Cortex of kidney (tissue), 1 donor: ENCODE data around the gene MARCKSL1.
"Not testable (repeated sequence)": the region's sequence is repeated elsewhere in the genome, so short reads cannot be mapped to it uniquely, and the experiment has no call there.

Experiments
- DNase-seq: peaks from one replicate; lab custom pipeline; 2025; lab: John Stamatoyannopoulos, UW

Gene MARCKSL1, protein sequence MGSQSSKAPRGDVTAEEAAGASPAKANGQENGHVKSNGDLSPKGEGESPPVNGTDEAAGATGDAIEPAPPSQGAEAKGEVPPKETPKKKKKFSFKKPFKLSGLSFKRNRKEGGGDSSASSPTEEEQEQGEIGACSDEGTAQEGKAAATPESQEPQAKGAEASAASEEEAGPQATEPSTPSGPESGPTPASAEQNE

DNA sequence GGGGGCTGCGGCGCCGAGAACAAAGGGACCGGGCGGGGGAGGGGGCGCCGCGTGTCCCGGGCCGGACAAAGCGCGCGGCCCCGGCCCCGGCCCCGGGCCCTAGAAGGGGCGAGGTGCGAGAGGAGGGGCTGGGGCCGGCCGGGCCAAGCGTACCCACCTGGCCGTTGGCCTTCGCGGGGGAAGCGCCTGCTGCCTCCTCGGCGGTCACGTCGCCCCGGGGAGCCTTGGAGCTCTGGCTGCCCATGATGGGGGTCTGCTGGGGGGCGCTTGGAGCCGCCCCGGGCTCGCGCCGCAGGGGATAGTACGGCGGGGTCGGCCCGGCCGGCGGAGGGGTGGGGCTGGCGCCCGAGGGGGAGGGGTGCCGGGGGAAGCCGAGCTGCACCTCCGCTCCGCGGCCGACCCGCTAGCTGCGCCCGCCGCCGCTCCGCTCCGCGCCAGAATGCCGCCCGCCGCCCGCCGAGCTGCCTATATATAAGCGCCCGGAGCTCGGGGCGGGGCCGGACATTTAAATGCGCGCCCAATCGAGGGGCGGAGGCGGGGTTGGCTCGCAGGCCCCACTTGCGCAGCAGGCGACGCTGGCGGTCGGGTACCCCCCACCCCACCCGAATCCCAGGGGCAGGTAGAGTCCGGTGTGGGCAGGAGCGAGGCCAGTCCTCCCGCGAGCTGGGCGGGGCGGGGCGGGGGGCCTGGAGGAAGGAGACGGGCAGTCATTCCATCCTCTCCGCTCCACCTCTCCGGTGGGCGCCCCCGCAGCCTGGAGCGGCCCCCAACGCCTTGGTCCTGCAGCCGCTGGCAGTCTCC is at the start of gene MARCKSL1:
TSS of gene MARCKSL1 (minus strand) at position 444 of the 801 bp plus-strand sequence. CDS start at position 244, 200 bp downstream.
- no peak for DNase-seq

DNA sequence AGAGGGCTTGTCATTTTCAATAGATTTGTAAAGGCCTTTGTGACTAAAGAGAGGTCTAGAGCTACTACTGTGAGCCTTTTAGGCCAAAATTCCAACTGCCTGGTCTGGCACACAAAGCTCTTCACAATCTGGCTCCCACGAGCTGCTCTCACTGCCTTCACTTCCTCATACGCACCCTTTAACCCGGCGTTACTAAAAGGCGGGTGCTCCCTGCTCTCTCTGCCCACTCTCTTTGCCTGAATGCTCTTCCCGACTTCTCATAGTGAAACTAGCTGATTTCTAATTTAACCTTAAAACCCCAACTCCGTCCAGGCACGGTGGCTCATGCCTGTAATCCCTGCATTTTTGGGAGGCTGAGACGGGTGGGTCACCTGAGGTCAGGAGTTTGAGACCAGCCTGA is 44.0 kb upstream of the MARCKSL1 start:
- DNase-seq, result no peak

DNA sequence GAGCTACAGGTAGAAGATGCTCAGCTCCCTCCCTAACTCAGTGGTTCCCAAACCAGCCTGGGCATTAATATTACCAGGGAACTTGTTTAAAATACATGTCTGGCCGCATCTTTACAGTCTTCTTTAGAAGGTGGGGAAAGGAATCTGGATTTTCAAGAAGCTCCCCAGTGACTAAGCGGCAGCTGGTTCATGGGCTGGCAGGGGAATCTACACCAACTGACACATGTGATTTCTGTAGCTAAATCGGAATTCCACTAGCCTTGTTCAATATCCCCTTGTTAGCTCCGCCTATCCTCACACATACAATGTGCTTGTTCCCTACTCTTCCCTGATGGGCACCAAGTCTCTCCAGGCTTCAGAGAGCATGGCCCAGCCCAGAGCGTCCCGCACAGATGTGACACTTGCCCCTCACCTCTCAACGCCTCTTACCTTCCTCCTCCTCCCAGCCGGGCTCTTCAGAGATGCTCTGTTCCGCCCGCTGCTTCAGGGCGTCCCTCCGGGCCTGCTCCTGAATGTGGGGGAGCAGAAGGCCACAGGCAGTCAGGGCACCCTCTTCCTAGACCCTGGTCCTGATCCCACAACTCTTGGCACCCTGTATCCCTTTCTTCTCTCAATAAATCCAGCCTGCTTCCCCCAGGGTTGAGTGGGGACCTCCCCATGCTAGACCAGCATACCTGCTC is 41.6 kb upstream of the MARCKSL1 start:
- DNase-seq, result no peak

DNA sequence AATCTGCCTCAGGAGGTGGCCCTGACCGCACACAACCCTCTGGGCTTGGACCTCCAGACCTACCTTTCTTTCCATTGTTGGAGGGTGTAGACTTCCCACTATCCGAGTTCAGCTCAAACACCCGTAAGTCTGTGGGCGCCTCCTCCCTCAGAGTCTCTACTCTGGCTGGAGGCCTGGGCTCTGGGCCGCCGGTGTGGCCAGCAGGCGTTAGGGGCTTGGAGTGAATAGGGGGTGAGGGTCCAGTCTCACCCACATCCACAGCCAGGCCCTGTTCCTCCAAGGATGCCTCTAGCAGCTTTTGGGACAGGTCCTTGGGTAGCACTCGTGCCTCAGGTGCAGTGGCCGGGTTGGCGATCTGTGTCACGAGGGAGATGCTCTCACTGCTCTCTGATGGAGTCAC is 40.2 kb upstream of the MARCKSL1 start:
- no peak for DNase-seq

DNA sequence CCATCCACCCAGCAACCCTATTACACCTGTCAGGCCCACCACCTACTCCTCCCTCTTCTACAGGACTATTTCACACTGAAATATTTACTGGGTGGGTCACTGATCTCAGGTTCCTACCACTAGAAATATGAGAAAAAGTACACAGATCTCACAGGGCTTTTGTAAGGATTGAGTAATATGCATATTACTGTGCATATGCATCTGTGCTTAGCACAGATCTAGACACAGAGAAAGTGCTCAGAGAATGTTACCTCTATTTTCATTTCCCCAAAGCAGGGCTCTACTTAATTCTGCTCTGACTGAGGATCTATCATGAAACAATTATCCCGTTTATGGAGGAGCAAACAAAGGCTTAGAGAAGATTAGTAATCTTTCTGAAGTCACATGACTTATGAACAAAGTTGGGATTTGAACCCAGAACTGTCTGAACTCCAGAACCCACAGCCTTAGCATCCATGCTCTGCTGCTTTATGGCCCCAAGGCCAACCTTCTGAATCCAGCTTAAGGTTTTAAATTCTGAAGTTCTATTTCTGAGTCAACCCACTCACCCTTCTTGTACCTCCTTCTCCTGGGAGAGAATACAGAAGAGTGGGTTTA is 38.1 kb upstream of the MARCKSL1 start:
- DNase-seq, result no peak

DNA sequence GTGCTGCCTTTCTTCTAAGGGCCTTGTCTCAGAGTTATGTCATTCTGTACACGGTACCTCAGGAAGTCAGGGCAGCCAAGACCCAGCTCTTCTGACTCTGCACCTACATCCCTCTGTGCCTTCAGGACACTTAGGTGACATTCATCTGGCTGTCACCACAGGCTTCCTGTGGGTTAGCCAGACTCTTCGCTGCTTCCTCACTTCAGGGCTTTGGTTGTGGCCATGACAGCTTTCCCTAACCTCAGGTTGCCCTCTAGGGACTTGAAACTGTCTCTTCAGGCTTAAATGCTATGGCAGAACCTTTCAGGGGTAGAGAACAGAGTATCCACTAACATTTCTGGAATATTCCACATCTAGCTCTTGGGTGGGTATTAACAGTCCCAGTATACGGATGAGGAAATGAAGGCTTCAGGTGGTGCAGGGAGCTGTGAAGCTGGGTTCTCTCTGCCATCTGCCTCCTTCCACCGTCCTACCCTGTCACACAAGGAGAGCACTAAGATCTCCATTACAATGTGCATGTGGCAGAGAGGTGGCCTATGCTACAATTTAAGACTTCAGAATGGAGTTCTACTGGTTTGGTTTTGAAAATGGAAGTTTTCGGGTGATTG is 36.2 kb upstream of the MARCKSL1 start:
- DNase-seq, result no peak

DNA sequence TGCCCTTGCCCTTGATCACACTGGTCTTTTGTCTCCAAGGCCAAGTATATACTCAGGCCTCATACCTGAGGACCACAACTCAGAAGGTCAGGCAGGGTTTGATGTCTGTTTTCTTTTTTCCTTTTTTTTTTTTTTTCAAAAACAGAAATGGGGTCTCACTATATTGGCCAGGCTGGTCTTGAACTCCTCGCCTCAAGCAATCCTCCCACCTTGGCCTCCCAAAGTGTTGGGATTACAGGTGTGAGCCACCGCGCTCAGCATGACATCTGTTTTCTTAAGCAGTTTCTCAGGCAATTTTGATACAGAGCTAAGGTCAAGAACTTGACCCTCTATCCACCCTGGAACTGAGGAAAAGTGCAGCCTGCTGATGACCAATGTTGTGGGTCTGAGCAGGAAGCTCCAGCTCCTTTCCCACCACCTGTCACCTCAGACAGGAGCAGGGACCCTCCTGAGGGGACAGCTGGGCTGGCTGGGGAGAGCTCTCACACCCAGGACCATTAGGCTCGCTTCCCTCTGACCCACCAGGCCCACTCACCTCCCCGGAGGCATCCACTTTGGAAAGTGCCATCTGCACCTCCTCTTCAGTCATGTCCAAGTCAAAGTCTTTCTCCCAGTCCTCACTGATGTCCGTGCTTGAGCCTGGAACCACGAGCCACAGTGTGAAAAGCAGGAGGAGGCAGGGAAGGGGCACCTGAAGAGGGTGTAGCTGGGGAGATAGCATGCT is 32.0 kb upstream of the MARCKSL1 start:
- DNase-seq, result no peak

DNA sequence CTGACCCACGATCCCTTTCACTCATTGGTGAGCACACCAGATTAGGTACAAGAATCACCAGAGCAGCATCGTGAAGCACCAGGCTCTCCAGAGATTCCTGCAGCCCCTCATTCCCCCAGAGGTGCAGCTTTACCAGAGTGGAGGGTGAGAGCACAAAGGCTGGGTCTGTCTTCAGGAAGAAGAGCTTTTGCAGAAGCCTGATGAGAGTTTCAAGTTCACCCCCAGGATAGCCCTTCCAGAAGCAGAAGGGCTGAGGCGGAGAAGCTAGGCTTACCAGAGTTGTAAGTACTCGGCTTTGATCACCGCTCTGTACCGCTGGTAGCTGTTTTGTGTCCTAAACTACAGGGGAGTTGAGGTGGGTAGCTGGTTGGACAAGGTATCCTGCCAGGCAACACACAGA is 29.4 kb upstream of the MARCKSL1 start:
- DNase-seq, result no peak

DNA sequence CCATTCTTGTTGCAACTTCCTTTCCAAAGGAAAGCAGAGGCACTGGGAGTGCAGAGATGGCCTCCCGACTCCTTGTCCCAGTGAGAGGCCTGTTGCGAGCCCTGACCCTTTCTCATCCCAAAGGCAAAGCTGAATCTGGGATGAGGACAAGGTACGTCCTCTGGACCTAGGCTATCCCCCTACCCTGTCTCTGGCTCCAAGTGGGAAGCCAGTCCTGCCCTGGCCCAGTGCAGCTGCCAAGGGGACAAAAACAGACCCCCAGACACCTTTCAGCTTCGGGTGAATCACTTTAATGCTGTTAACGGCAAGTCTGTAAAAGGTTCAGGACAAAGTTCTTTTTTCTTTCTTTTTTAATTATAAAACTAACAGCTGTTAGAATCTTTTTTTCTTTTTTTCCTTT is 28.8 kb upstream of the MARCKSL1 start:
- no peak for DNase-seq

DNA sequence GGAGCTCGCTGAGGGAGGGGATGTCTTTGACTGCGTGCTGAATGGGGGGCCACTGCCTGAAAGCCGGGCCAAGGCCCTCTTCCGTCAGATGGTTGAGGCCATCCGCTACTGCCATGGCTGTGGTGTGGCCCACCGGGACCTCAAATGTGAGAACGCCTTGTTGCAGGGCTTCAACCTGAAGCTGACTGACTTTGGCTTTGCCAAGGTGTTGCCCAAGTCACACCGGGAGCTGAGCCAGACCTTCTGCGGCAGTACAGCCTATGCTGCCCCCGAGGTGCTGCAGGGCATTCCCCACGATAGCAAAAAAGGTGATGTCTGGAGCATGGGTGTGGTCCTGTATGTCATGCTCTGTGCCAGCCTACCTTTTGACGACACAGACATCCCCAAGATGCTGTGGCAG is 27.7 kb upstream of the MARCKSL1 start:
- DNase-seq, result no peak

DNA sequence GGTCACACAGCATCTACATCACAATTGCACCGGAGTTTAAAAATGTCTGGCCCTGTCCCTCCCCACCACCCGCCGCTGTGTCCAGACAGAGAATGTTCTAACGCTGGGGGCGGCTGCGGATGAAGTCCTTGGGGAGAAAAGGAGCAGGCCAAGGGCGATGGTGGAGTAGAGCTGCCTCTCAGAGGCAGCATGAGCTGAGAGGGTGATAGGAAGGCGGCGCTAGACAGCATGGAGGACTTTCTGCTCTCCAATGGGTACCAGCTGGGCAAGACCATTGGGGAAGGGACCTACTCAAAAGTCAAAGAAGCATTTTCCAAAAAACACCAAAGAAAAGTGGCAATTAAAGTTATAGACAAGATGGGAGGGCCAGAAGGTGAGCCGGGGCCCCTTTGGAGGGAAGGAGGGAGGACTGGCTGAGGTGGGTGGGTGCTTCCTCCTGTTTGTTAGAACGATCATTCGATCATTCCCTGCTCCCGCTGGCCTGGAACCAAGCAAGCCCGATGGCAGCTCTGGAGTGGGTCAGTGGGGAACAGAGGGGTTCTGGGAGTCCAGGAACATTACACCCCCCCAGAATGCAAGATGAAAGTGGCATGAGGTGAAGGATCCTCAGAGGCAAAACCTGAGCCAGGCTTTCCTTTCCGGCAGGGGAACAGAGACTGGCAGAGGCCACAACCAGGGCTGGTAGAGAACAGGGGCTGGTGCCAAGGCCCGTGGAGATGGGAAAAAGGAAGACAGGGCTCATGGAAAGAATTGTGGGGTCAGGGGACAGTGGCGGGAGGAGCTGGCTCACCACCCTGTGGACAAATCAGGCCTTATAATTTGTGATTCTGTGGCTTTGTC is 26.7 kb upstream of the MARCKSL1 start, which contains the start of the genes FAM229A and TSSK3:
TSS of gene FAM229A (minus strand) at position 12 of the 840 bp plus-strand sequence. CDS start 394 bp downstream, outside the sequence.
TSS of gene TSSK3 (plus strand) at position 66 of the 840 bp plus-strand sequence. CDS start at position 229, 163 bp downstream.
- no peak for DNase-seq

DNA sequence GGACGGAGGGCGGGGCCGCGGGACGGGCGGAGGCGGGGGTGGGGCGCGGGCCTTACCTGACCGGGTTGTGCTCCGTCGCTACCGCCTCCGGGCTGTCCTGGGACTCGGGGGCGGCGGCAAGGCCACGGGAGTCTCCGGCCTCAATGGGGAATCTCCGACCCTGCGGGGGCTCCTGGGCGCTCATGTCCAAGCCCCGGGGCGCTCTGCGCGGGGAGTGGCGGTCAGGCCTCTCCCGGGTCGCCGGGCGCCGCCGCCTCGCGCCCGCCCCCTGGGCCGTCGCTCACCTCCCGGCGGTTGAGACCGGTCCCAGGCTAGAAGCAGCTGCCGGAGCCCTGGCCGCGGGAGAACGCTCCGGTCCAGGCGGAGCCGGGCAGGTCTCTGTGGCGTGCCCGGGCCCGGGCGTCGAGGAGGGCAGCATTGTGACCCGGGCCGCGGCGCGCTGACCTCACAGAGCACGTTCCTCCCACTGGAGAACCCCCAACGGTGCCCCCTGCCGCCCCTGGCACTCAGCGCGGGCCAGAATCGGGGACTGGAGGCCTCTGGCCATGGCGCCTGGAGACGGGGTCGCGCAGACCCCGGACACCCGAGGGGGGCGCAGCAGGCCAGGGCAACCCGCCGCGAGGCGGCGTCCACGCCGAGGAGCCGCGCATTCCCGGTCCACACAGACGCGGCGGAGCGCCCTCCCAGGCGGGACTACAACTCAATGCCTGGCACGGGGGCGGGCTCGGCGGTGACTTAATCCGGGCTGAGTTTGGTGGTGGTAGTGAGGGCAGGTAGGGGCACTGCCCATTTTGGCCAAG is 25.8 kb upstream of the MARCKSL1 start:
- DNase-seq, result no peak

DNA sequence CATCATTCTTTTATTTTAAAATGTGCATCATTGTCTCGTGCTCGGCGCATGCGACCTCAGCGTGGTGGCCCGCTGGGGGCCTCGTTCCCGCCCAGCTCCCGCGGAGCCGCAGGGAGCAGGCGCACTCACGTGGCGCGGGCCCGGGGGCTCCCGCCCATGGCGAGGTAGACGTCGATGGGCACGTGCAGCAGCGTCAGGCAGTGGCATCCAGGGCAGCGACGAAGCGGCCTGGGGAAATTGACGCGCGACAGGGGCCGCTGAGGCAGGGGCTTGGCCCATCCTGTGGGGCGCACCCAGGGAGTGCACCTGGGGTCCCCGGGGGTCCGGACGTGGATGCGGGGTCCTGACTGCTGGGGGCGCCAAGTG is 25.3 kb upstream of the MARCKSL1 start:
- no peak for DNase-seq

DNA sequence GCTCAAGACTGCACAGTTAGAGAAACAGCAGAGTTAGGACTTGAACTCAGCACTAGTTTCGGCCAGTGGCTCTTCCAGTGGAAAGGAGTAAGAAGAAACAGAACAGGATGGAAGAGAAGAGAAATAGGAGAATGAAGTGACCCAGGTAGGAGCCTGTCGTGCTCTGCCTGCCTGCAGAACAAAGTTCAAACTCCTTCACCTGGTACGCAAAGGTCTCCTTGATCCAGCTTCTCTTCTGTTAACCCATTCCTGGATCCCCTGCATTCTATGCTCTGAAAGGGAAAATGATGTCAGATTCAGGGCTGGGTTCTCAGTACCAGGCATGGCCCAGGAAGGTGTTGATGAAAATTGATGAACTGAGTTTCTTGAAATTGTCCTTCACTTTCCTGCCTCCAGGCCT is 22.4 kb upstream of the MARCKSL1 start:
- no peak for DNase-seq

DNA sequence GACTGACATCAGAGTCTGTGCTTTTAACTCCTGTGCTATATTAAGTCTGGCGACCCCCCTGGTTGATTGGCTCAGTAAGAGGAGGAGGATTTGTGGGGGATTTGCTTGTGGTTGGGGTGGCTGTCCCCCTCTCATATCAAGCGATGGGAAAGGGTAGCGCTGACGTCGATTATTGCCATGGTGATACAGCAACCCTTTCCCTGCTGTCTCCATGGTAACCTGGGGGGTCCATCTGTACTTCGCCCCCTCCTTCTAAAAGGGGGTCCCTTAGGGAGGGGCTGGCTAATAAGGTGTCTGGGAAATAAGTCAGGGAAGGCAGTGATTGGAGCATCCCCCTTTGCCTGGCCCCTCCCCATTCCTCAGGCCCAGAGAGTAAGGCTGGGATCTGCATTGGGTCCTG is 21.6 kb upstream of the MARCKSL1 start:
- no peak for DNase-seq

DNA sequence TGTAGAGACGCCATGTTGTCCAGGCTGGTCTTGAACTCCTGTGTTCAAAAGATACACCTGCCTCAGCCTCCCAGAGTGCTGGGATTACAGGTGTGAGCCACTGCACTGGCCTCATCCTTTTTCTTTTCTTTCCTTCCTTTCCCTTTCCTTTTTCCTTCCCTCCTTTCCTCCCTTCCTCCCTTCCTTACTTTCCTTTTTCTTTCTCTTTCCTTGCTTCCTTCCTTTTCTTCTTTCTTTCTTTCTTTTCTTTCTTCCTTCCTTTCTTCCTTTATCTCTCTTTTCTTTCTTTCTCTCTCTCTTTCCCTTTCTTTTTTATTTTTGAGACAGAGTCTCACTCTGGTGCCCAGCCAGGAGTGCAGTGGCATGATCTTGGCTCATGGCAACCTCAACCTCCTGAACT is 20.4 kb upstream of the MARCKSL1 start:
- no peak for DNase-seq

DNA sequence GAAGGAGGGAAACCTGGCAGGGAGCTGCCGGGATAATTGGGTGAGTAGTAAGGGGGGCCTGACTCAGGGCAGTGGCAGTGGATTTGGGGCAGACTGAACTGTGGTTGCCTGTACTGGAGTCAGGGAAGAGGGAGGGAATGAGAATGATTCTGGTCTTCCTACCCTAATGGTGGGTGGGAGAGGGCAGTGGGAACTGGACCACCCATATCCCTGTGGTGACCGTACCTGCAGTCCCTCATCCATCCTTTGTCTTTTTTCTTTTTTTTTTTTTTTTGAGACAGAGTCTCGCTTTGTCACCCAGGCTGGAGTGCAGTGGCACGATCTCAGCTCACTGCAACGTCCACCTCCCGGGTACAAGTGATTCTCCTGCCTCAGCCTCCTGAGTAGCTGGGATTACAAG is 19.7 kb upstream of the MARCKSL1 start:
- DNase-seq, result not testable (repeated sequence)

DNA sequence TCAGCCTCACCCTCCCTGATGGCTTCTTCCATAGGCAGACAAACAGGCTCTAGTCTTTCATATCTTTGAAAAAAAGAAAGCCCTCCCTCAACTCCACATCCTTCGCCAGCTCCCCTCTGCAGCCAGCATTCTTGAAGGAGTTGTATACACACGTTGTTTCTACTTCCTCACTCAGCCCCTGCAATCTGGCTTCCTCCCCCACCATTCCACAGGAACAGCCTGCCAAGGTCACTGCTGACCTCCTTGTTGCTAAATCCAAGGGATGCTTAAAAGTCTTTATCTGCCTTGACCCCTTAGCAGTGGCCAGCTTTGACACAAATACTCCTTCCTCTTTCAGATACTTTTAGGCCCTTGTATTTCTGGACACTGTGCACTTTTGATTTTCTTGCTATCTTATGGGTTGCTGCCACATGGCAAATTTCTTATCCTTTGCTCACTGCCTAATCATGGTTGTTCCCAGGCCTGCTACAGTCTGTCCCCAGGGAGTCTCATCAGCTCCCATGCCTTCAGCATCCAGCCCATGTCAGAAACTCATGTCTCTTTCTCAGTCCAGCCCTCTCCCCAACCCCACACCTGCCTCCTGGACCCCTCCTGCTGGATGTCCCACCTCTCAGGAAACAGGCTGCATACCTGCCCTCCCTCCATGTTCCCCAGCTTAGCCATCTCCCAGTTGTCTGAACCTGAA is 18.0 kb upstream of the MARCKSL1 start:
- DNase-seq, result no peak

DNA sequence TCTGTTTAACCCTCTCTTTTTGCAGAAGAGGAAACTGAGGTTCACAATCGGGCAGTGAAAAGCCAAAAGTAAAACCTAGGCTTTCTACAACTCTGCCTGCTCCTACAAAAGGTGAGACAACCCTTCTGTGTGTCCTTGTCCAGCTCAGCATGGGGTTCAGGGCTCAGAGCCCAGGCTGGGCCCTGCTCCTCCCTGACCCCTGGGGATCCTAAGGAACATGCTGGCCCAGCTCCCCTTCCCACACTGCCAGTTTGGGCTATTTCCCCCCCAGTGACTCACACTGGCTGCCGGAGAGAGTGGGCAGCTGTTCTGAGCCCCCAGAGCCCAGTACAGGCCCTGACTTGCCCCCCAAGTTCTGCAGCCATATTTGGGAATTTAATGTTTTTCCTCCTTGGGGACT is 17.4 kb upstream of the MARCKSL1 start:
- DNase-seq, result no peak
